CD4-positive, alpha-beta T cell treated with Interleukin-15 for 4 hours (primary cell): ENCODE results near the gene ADAD2.

Experiments used
- DNase-seq: peaks from one replicate; pipeline ENCODE4 v3.0.0-alpha.2; 2020; ENCODE audit warnings: low spot score

The ADAD2 gene

GRCh38 chr16:84190731-84191388 is at the start of gene ADAD2:
Gene ADAD2, plus strand, starts transcription at chr16:84191157. Its CDS starts 74 bp downstream, at chr16:84191231.
- DNase-seq, result no peak

DNA sequence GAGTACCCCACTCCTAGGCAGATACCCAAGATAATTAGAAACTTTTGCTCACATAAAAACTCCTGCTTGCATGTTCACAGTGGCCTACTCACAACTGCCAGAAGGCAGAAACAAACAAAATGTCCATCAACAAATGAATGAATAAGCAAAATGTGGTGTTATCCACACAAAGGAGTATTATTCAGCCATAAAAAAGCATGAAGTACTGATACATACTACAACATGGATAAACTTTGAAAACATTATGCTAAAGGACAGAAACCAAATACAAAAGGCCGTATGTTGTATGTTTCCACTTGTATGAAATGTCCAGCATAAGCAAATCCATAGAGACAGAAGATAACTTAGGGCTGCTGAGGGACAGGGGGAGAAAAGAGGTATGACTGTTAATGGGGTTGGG is 47.9 kb upstream of the ADAD2 start:
- no peak for DNase-seq

GRCh38 chr16:84143784-84144199 is 47.2 kb upstream of the ADAD2 start:
- no peak for DNase-seq

GRCh38 chr16:84144209-84144858 is 46.6 kb upstream of the ADAD2 start:
- DNase-seq, result peak; percentile 21

GRCh38 chr16:84144859-84145639 is 45.9 kb upstream of the ADAD2 start, which contains the start of the genes DNAAF1 and HSDL1:
Gene DNAAF1, plus strand, starts transcription at chr16:84145308. Its CDS starts 133 bp downstream, at chr16:84145441.
Gene HSDL1, minus strand, starts transcription at chr16:84145177. Its CDS starts 13,856 bp downstream, at chr16:84131321.
- peak; percentile 94 for DNase-seq

DNA sequence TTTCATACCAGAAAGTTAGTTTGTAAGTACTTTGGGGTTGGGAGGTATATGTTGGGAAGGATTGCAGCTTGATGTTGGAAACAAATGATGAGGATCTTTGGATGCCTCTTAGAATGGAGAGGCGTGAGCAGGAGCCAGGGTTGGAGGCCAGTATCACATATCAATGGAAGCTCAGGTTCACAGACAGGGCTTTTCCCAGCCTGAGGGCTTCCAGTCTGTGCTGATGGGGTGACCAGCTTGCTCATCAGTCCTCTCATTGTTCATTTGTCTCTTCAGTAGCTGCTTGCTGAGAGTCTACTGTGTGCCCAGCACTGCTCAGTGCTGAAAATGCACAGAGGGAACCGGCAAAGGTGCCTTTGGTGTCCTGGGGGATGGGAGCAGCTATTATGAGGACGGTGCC is 40.0 kb upstream of the ADAD2 start:
- no peak for DNase-seq

GRCh38 chr16:84153660-84154214 is 37.2 kb upstream of the ADAD2 start:
- no peak for DNase-seq

- no peak for DNase-seq
Observed at GRCh38 chr16:84155226-84155625, 35.7 kb upstream of the ADAD2 start.

GRCh38 chr16:84155771-84156170 is 35.2 kb upstream of the ADAD2 start:
- DNase-seq, result no peak

GRCh38 chr16:84156342-84156784 is 34.6 kb upstream of the ADAD2 start:
- no peak for DNase-seq

- DNase-seq, result no peak
Observed at GRCh38 chr16:84159007-84159406, 31.9 kb upstream of the ADAD2 start.

DNA sequence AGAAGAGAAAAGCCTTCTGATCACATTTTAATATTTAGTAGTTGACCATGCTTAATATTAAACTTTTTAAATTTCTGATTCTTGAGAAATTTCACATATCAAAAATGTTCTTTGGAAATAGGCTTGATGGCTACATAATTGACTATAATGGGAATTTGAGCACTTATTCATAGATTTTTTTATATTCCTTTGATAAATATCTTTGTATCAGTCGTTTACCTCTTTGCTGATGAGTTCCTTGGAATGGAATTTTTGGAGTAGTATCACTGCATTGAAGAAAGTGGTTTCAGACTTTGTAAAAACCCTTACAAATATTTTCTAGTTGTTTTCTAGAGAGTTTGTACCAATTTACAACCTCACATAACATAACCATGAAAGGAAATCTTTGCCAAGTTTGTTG is 31.2 kb upstream of the ADAD2 start:
- DNase-seq, result no peak

GRCh38 chr16:84161037-84161436 is 29.9 kb upstream of the ADAD2 start:
- no peak for DNase-seq

GRCh38 chr16:84161801-84162200 is 29.2 kb upstream of the ADAD2 start:
- DNase-seq, result no peak

GRCh38 chr16:84165746-84166145 is 25.2 kb upstream of the ADAD2 start:
- no peak for DNase-seq

GRCh38 chr16:84166796-84167695 is 23.9 kb upstream of the ADAD2 start:
- DNase-seq, result no peak

- DNase-seq, result no peak
Observed at GRCh38 chr16:84169765-84170310, 21.1 kb upstream of the ADAD2 start.

DNA sequence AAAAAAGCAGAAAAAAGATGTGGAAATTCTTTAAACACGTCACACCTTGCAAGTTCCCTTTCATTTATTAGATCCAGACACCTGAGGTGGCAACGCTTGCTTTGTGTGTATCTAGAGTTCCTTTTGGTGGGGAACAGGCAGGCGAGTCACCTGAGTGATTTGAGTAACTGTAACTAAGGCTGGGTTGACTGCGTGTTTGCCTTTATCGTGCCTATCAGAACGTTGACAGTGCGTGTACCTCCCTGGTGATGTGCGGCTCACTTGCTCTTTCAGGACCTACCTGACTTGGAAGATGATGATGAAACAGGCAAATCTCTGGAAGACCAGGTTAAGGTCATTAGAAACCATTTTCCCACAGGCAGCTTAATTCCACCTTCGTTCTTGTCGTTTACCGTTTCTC is 16.6 kb upstream of the ADAD2 start:
- DNase-seq, result no peak

DNA sequence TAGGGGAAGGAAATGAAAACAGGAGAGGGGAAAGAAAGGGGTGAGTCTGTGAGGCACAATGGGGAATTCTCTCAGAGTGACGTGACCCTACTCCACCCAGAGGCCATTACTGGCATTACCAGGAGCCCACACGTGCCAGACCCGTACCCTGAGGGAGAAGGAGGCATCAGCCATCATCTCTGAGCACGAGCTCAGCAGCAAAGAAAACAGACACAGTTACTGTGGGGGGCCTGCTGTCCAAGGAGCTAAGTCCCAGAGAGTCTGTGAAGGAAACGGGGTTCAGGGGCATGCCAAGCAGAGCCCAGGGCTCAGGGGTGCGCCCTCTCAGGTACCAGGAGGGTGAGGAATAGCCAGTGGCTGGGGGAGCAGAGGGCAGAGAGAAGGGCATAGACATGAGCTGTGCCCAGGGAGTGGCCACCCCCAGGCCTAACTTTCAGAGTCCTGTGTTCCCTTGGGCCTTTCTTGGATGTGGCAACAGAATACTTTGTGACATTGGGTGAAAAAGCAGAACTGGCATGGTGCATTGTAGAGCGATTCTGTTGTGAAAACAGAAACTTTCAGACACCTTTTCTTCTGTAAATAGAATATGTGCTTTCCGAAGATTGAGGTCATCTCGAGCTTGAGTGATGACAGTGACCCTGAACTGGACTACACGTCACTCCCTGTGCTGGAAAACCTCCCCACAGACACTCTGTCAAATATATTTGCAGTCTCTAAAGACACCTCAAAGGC is 15.4 kb upstream of the ADAD2 start:
- no peak for DNase-seq
